K562 (cell line): Measurements from ENCODE around the gene VMA21. TPM values are rescaled to one million over a fixed set of nuclear protein-coding genes. Genes with fewer than 3 reads are reported as not detected.

Experiments
- ATAC-seq: fragments of 200-7000 bp; cut with Tn5 transposase; 3 replicates; pipeline ENCODE4 v1.9.1; 2020; ENCODE audit warnings: moderate library complexity
- BruUV-seq: library from RNA; stranded (reverse); fragments of 400-500 nt; replicated peaks from 2 replicates; lab custom pipeline; 2021; lab: Mats Ljungman, UMichigan
- CTCF ChIA-PET: fragments of 300-600 bp; formaldehyde crosslinking; extraction: SDS; loops from one replicate; lab custom pipeline; 2021; ENCODE audit warnings: low intra/inter-chr PET ratio; lab: Yijun Ruan, JAX
- POLR2A ChIA-PET: fragments of 300-600, 350-650 bp; sonication (Branson Sonifier 250); formaldehyde crosslinking; extraction: SDS; loops from one replicate; lab custom pipeline; 2021; ENCODE audit warnings: antibody characterized with exemption, inconsistent platforms; lab: Yijun Ruan, JAX
- DNase-seq, 4 experiments: peaks; one replicate each; pipeline versions ENCODE4 v3.0.0 to v3.0.0-alpha.2; 2011 to 2018; ENCODE audit warnings: low spot score in 3 of 4, mixed read lengths in 3 of 4; ENCODE audit errors: extremely low read depth in 1 of 4
- FAIRE-seq: peaks from 2 replicates; lab custom pipeline; 2011; peaks lifted over from hg19 to GRCh38; lab: Jason Lieb, UNC
- H2AFZ ChIP-seq: 2 replicates; pipeline ENCODE4 v1.6.0; 2011; ENCODE audit warnings: low read depth, low read length, control low read depth, inconsistent platforms
- H3K27ac ChIP-seq: fragments of 200-600 bp; 3 replicates; pipeline ENCODE4 v1.8.0; 2011; ENCODE audit warnings: low read depth, mild to moderate bottlenecking, control low read depth, inconsistent platforms, low read length, moderate library complexity, mixed read lengths; ENCODE audit errors: extremely low read depth
- H3K27me3 ChIP-seq, 2 experiments: fragments of 300-600 bp in 1 of 2; 2 replicates in 1 of 2; 3 replicates in 1 of 2; pipeline versions ENCODE4 v1.6.0 to v1.8.0; 2011; ENCODE audit warnings: inconsistent platforms in 2 of 2, low read length in 2 of 2, mild to moderate bottlenecking in 1 of 2, mixed read lengths in 1 of 2, moderate library complexity in 1 of 2; ENCODE audit not compliant: control insufficient read depth in 2 of 2, insufficient read depth in 2 of 2
- H3K36me3 ChIP-seq: fragments of 300-600 bp; 3 replicates; pipeline ENCODE4 v1.8.0; 2011; ENCODE audit warnings: mild to moderate bottlenecking, low read length, inconsistent platforms; ENCODE audit not compliant: control insufficient read depth, insufficient read depth
- H3K4me1 ChIP-seq, 2 experiments: fragments of 200-600 bp in 1 of 2; replicated peaks in 1 of 2; 2 replicates in 1 of 2; 3 replicates in 1 of 2; pipeline versions ENCODE4 v1.5.1 to v1.8.0; 2011; ENCODE audit warnings: inconsistent platforms in 2 of 2, low read length in 2 of 2, mild to moderate bottlenecking in 1 of 2, mixed read lengths in 1 of 2, moderate library complexity in 1 of 2; ENCODE audit not compliant: control insufficient read depth in 2 of 2, insufficient read depth in 2 of 2
- H3K4me2 ChIP-seq: 2 replicates; pipeline ENCODE4 v1.6.1; 2011; ENCODE audit warnings: low read length, control low read depth, inconsistent platforms, mixed read lengths; ENCODE audit not compliant: insufficient read depth
- H3K4me3 ChIP-seq: fragments of 200-600 bp; sonication (generic), shearing (Covaris generic); 2 replicates; pipeline ENCODE4 v1.5.1; 2016; ENCODE audit warnings: control low read depth, inconsistent platforms
- H3K79me2 ChIP-seq: fragments of 200-600 bp; 3 replicates; pipeline ENCODE4 v1.8.0; 2011; ENCODE audit warnings: low read length, inconsistent platforms; ENCODE audit not compliant: control insufficient read depth, insufficient read depth
- H3K9ac ChIP-seq, 2 experiments: 2 replicates each; pipeline versions ENCODE4 v1.6.0 to v1.6.1; 2011; ENCODE audit warnings: low read depth in 2 of 2, low read length in 2 of 2, control low read depth in 1 of 2, inconsistent platforms in 1 of 2, mild to moderate bottlenecking in 1 of 2, mixed read lengths in 1 of 2; ENCODE audit not compliant: insufficient read depth in 1 of 2
- H3K9me1 ChIP-seq: one replicate; pipeline ENCODE4 v1.6.0; 2011; ENCODE audit warnings: inconsistent platforms, mild to moderate bottlenecking, low read length, moderate library complexity; ENCODE audit not compliant: control insufficient read depth, insufficient read depth
- H3K9me3 ChIP-seq: replicated peaks from 2 replicates; pipeline ENCODE4 v1.5.1; 2011; ENCODE audit warnings: low read depth, low read length, inconsistent platforms; ENCODE audit not compliant: control insufficient read depth, insufficient read depth
- H4K20me1 ChIP-seq: replicated peaks from 2 replicates; pipeline ENCODE4 v1.6.1; 2011; ENCODE audit warnings: low read length, inconsistent platforms, mixed read lengths; ENCODE audit not compliant: control insufficient read depth, insufficient read depth
- CEBPB ChIP-seq: fragments of 450-650 bp; IDR thresholded peaks from 2 replicates; pipeline ENCODE4 v1.6.1; 2016; ENCODE audit warnings: missing genetic modification characterization, missing compliant biosample characterization
- CEBPG ChIP-seq, 3 experiments: fragments of 200-800 bp in 1 of 3; sonication (Bioruptor generic) in 1 of 3; sonication (generic) in 1 of 3; formaldehyde crosslinking in 1 of 3; IDR thresholded peaks in 2 of 3; conservative IDR thresholded peaks in 1 of 3; 2 replicates each; pipeline versions ENCODE4 v1.6.1 to v1.8.0; 2016 to 2022; ENCODE audit warnings: missing compliant biosample characterization in 2 of 3, missing genetic modification characterization in 2 of 3, mild to moderate bottlenecking in 1 of 3, missing genetic modification reagents in 1 of 3
- EZH2 ChIP-seq: IDR thresholded peaks from 2 replicates; pipeline ENCODE4 v1.6.1; 2012; ENCODE audit warnings: low read depth, mild to moderate bottlenecking, inconsistent platforms, low read length, borderline replicate concordance
- HOMEZ ChIP-seq: fragments of 250-450 bp; sonication (Bioruptor Pico); IDR thresholded peaks from 2 replicates; pipeline ENCODE4 v1.4.0; 2020; ENCODE audit warnings: mild to moderate bottlenecking, moderate library complexity
- PBX2 ChIP-seq, 2 experiments: IDR thresholded peaks in 1 of 2; conservative IDR thresholded peaks in 1 of 2; 2 replicates each; pipeline ENCODE4 v1.6.1; 2016; ENCODE audit warnings: low read depth in 2 of 2, mild to moderate bottlenecking in 1 of 2, missing compliant biosample characterization in 1 of 2, missing genetic modification characterization in 1 of 2, moderate library complexity in 1 of 2
- TCF15 ChIP-seq: fragments of 250-450 bp; sonication (Bioruptor Pico); IDR thresholded peaks from 2 replicates; pipeline ENCODE4 v1.8.0; 2022; ENCODE audit warnings: moderate library complexity, mild to moderate bottlenecking, inconsistent platforms
- WGBS: fragments of 100-300 bp; shearing (Covaris generic); methylation state at CpG from one replicate; pipeline ENCODE4 v1.1.6; 2016; ENCODE audit warnings: low coverage, mixed read lengths; ENCODE audit not compliant: insufficient coverage; ENCODE audit errors: missing lambda C conversion rate; 5-methylcytosine and 5-hydroxymethylcytosine counted together
- in situ Hi-C: fragments of 300-500 bp; cut with MboI; formaldehyde crosslinking; loops from 4 replicates; pipeline ENCODE4 v1.15.0; 2018; ENCODE audit warnings: inconsistent platforms, mixed read lengths
- intact Hi-C: fragments of 100-400 bp; cut with micrococcal nuclease; formaldehyde crosslinking; loops from 2 replicates; pipeline ENCODE4 v1.14.2; 2022
- polyA plus RNA-seq, 8 experiments: library from polyadenylated mRNA; depleted of rRNA in 4 of 8; stranded (reverse) in 5 of 8; unstranded in 3 of 8; fragments of >200 nt; fragmentation: Nextera tagmentation in 2 of 8; fragmentation: Illumina TruSeq in 1 of 8; extraction: Ambion mirVana in 2 of 8; extraction: Trizol in 1 of 8; gene quantifications; 2 replicates each; pipeline versions ENCODE4 v1.2.1 to v1.2.3, GENCODE V29; 2011 to 2014; ENCODE audit warnings: inconsistent platforms in 1 of 8, missing spikeins in 1 of 8
- total RNA-seq, 7 experiments: library from RNA; depleted of rRNA in 6 of 7; stranded (reverse); fragments of >200 nt in 6 of 7; fragmentation: Illumina TruSeq in 2 of 7; extraction: Trizol in 2 of 7; gene quantifications; 2 replicates each; pipeline versions ENCODE4 v1.2.1 to v1.2.3, GENCODE V29; 2011 to 2021; ENCODE audit warnings: low replicate concordance in 1 of 7

Gene VMA21
- total and polyA plus RNA-seq, 9 of the 15 experiments (the other 6 are each of a cell fraction or from before 2014, with no cell fraction given): 17.5 to 101 (median 47.5) TPM

GRCh38 chrX:151363316-151363715, 33.7 kb upstream of the VMA21 start:
- no peak for FAIRE-seq
- no peak for ATAC-seq
- H3K4me3 ChIP-seq: no peak overlapping the region
- H3K9ac ChIP-seq: no peak overlapping the region
- no peaks in the 10 kb centered on the region for H4K20me1 ChIP-seq
- WGBS: 0% methylated on average over 2 of the region's 2 CpGs
- no peak for DNase-seq
- no peaks in the 10 kb centered on the region for H3K79me2 ChIP-seq
- no peak overlapping the region for H3K27ac ChIP-seq
- no peak overlapping the region for H2AFZ ChIP-seq
- in situ Hi-C loops: loop anchor here (25.0 kb wide), 2 partner anchors 201 to 576 kb away; no protein-coding TSS in a partner anchor
- TF ChIP-seq CEBPB (tag): peak; percentile 29; the same call in 1 of the 2 replicates
- no peak for TF ChIP-seq EZH2
- TF ChIP-seq CEBPG (CRISPR knock-in tag; IDR thresholded peaks at IDR 0.05): no peak
- TF ChIP-seq CEBPG (tag; conservative IDR thresholded peaks at IDR 0.05 in 1 of 2, IDR thresholded peaks at IDR 0.05 in 1 of 2): peak in 1 of 2 experiments; percentile 36; a peak in 1 of 4 replicates
- TF ChIP-seq, all 486 proteins: peak for 2
- intact Hi-C loops: loop anchor here (5.0 kb wide), 1 partner anchor 211 kb away; no protein-coding TSS in a partner anchor
- ChIA-PET CTCF (no interaction called here), POLR2A (no interaction called here)
- BruUV-seq: no TSS peak
- H3K9me3 ChIP-seq: no peaks in the 10 kb centered on the region
- no peak overlapping the region for H3K4me2 ChIP-seq
- peaks cover 0 to 9% of the 10 kb centered on the region in 2 experiments; a peak in 2 of 5 replicates for H3K27me3 ChIP-seq
- no peaks in the 10 kb centered on the region for H3K36me3 ChIP-seq
- H3K9me1 ChIP-seq: no peaks in the 10 kb centered on the region
- H3K4me1 ChIP-seq: peaks cover 0 to 5% of the 10 kb centered on the region in 2 experiments; a peak in 2 of 5 replicates

- intact Hi-C loops: no loop called here
- in situ Hi-C loops: loop anchor here (25.0 kb wide), 2 partner anchors 203 to 578 kb away; no protein-coding TSS in a partner anchor
- ChIA-PET POLR2A (interaction anchor here (0.6 kb wide), 1 partner anchor 370 kb away, joined by 3 read pairs; no protein-coding TSS in a partner anchor), CTCF (no interaction called here)
- Histone ChIP-seq H2AFZ (no peak overlapping the region), H3K27ac (no peak overlapping the region), H4K20me1 (no peaks in the 10 kb centered on the region), H3K27me3 (no peaks in the 10 kb centered on the region; a peak in 1 of 5 replicates), H3K9ac (no peak overlapping the region), H3K9me1 (no peaks in the 10 kb centered on the region), H3K4me3 (no peak overlapping the region), H3K4me2 (no peak overlapping the region), H3K79me2 (no peaks in the 10 kb centered on the region), H3K9me3 (no peaks in the 10 kb centered on the region), H3K36me3 (no peaks in the 10 kb centered on the region), H3K4me1 (no peaks in the 10 kb centered on the region)
- ATAC-seq (no peak), FAIRE-seq (no peak), DNase-seq (no peak)
- BruUV-seq: no TSS peak
- 0% methylated on average over 1 of the region's 2 CpGs for WGBS
- TF ChIP-seq PBX2 (CRISPR knock-in tag; IDR thresholded peaks at IDR 0.05; ENCODE audit: low read depth) (no peak), PBX2 (tag; conservative IDR thresholded peaks at IDR 0.05; ENCODE audit: low read depth) (no peak), TCF15 (CRISPR knock-in tag) (no peak), HOMEZ (CRISPR knock-in tag) (no peak)
Observed at GRCh38 chrX:151365579-151365978, 31.4 kb upstream of the VMA21 start.
